A673 (cell line): Measurements from ENCODE around the gene TRIM36. TPM values are rescaled to one million over a fixed set of nuclear protein-coding genes. Genes with fewer than 3 reads are reported as not detected.

Experiments
- BruUV-seq: library from RNA; stranded (reverse); fragments of 400-500 nt; replicated peaks from 2 replicates; lab custom pipeline; 2021; lab: Mats Ljungman, UMichigan
- CTCF ChIA-PET: fragments of 300-600 bp; sonication (Branson Sonifier 250); formaldehyde crosslinking; loops from one replicate; lab custom pipeline; 2022; ENCODE audit warnings: antibody characterized with exemption; lab: Charles Lee
- POLR2A ChIA-PET: fragments of 300-600 bp; sonication (Branson Sonifier 250); formaldehyde crosslinking; loops from one replicate; lab custom pipeline; 2022; ENCODE audit warnings: antibody characterized with exemption; ENCODE audit not compliant: low non-redundant PET; lab: Charles Lee
- DNase-seq: peaks from one replicate; pipeline ENCODE4 v3.0.0-alpha.2; 2015; ENCODE audit warnings: low spot score
- H3K27ac ChIP-seq: fragments of 200-600 bp; sonication (generic); 2 replicates; pipeline ENCODE4 v1.5.1; 2016; ENCODE audit warnings: mixed run types, low read depth, mild to moderate bottlenecking, mixed read lengths, antibody characterized with exemption, low read length; ENCODE audit not compliant: poor library complexity, severe bottlenecking
- H3K27me3 ChIP-seq: fragments of 200-600 bp; sonication (generic); replicated peaks from 2 replicates; pipeline ENCODE4 v1.6.1; 2017; ENCODE audit warnings: mixed run types, low read depth, mild to moderate bottlenecking, mixed read lengths, antibody characterized with exemption, low read length; ENCODE audit not compliant: insufficient read depth, poor library complexity
- H3K36me3 ChIP-seq: fragments of 200-600 bp; sonication (generic); 2 replicates; pipeline ENCODE4 v1.6.1; 2016; ENCODE audit warnings: mixed run types, mild to moderate bottlenecking, mixed read lengths, antibody characterized with exemption, low read length; ENCODE audit not compliant: insufficient read depth, poor library complexity, severe bottlenecking
- H3K4me1 ChIP-seq: fragments of 200-600 bp; sonication (generic); 2 replicates; pipeline ENCODE4 v1.6.1; 2017; ENCODE audit warnings: mixed run types, mild to moderate bottlenecking, mixed read lengths, antibody characterized with exemption, low read length; ENCODE audit not compliant: insufficient read depth, poor library complexity, severe bottlenecking
- H3K4me3 ChIP-seq: fragments of 200-600 bp; sonication (generic); 2 replicates; pipeline ENCODE4 v1.5.1; 2016; ENCODE audit warnings: low read depth, mixed run types, mild to moderate bottlenecking, mixed read lengths, low read length; ENCODE audit not compliant: poor library complexity, severe bottlenecking
- H3K9me3 ChIP-seq: fragments of 200-600 bp; sonication (generic); 2 replicates; pipeline ENCODE4 v1.6.1; 2016; ENCODE audit warnings: mixed run types, low read depth, mild to moderate bottlenecking, mixed read lengths, antibody characterized with exemption, low read length; ENCODE audit not compliant: poor library complexity, severe bottlenecking
- CTCF ChIP-seq: fragments of 300-800, 200-600 bp; sonication (generic); conservative IDR thresholded peaks from 2 replicates; pipeline ENCODE4 v1.5.1; 2017; ENCODE audit warnings: low read depth, mild to moderate bottlenecking, antibody characterized with exemption, low read length, moderate library complexity, mixed read lengths
- EZH2 ChIP-seq: fragments of 200-600 bp; sonication (generic); IDR thresholded peaks from 2 replicates; pipeline ENCODE4 v1.6.1; 2017; ENCODE audit warnings: borderline replicate concordance, low read depth, mild to moderate bottlenecking, mixed read lengths, antibody characterized with exemption, low read length; ENCODE audit not compliant: poor library complexity, severe bottlenecking
- intact Hi-C: fragments of 100-400 bp; cut with micrococcal nuclease; formaldehyde crosslinking; loops from one replicate; pipeline ENCODE4 v1.10.0; 2022; ENCODE audit not compliant: unreplicated experiment
- total RNA-seq: library from RNA; stranded (reverse); gene quantifications from 2 replicates; pipeline ENCODE4 v1.2.3, GENCODE V29; 2021

Gene TRIM36
- total RNA-seq, 1 experiment from 2014 or later: 16.8 TPM

GRCh38 chr5:115100319-115100955 lies 69.3 kb downstream of the TRIM36 start:
- ChIA-PET CTCF (no interaction called here), POLR2A (no interaction called here)
- TF ChIP-seq EZH2 (no peak), CTCF (no peak)
- Histone ChIP-seq H3K27ac (no peak overlapping the region), H3K36me3 (no peaks in the 10 kb centered on the region), H3K4me3 (no peak overlapping the region), H3K27me3 (no peaks in the 10 kb centered on the region), H3K9me3 (no peaks in the 10 kb centered on the region), H3K4me1 (peaks cover 3% of the 10 kb centered on the region)
- BruUV-seq: no TSS peak
- intact Hi-C loops: no loop called here
- DNase-seq: no peak

DNA sequence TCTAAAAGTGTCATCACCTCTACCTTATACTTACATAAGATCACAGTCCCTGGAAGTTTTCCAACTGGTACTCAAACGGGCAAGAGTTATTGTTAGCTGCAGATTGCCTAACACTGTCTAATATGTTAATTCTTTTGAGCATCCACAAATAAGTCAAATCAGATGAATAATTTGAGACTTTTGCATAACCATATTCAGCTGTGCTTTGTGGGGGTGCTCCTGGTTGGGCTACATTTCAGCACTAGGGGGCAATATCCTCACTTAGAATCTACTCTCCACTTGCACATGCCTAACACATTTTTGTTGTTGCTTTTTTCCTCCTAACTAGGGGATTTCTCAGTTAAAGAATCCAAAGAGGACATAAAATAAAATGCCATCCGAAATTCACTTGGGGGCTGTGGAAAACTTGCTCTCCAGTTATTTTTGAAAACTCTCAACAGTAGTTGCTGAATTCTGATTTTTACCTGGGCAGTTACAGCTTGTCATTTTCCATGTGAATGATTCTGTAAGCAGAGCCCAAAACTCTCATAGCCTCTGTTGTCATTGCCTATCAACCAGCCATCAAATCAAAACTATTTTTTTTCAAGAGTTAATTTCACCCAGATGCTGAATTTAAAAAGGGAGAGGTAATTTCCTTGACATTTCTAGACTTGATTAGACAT lies 71.5 kb downstream of the TRIM36 start:
- ChIA-PET POLR2A (no interaction called here), CTCF (interaction anchor here (0.7 to 1.1 kb wide), 3 partner anchors 9 to 1773 kb away, joined by 3 to 5 read pairs (median 4); no protein-coding TSS in a partner anchor)
- intact Hi-C loops: loop anchor here (1.0 to 5.0 kb wide), 3 partner anchors 74 to 489 kb away; no protein-coding TSS in a partner anchor
- peak; percentile 73 for DNase-seq
- Histone ChIP-seq H3K36me3 (no peaks in the 10 kb centered on the region), H3K4me3 (no peak overlapping the region), H3K27ac (no peak overlapping the region), H3K4me1 (peaks cover 3% of the 10 kb centered on the region), H3K27me3 (no peaks in the 10 kb centered on the region), H3K9me3 (no peaks in the 10 kb centered on the region)
- BruUV-seq: no TSS peak
- TF ChIP-seq EZH2 (no peak), CTCF (peak; percentile 86)

GRCh38 chr5:115097236-115097635 lies 72.5 kb downstream of the TRIM36 start:
- ChIA-PET CTCF (interaction anchor here (0.7 to 1.1 kb wide), 2 partner anchors 198 to 477 kb away, joined by 5 read pairs; no protein-coding TSS in a partner anchor), POLR2A (no interaction called here)
- Histone ChIP-seq H3K4me1 (peaks cover 3% of the 10 kb centered on the region), H3K9me3 (no peaks in the 10 kb centered on the region), H3K27me3 (no peaks in the 10 kb centered on the region), H3K27ac (no peak overlapping the region), H3K4me3 (no peak overlapping the region), H3K36me3 (no peaks in the 10 kb centered on the region)
- no peak for TF ChIP-seq EZH2
- no peak for TF ChIP-seq CTCF
- intact Hi-C loops: loop anchor here (5.0 kb wide), 2 partner anchors 75 to 490 kb away; no protein-coding TSS in a partner anchor
- no peak for DNase-seq
- no TSS peak for BruUV-seq
